GM21447 (cell line): ENCODE measurements around the gene DENND10.
A peak's percentile ranks its signal among the peaks of the same experiment; 100 is the strongest.

Experiments used
- ATAC-seq: cut with Tn5 transposase; IDR thresholded peaks from one replicate; pipeline ENCODE4 v1.9.1; 2021; ENCODE audit not compliant: unreplicated experiment

The DENND10 gene, protein sequence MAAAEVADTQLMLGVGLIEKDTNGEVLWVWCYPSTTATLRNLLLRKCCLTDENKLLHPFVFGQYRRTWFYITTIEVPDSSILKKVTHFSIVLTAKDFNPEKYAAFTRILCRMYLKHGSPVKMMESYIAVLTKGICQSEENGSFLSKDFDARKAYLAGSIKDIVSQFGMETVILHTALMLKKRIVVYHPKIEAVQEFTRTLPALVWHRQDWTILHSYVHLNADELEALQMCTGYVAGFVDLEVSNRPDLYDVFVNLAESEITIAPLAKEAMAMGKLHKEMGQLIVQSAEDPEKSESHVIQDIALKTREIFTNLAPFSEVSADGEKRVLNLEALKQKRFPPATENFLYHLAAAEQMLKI

DNA sequence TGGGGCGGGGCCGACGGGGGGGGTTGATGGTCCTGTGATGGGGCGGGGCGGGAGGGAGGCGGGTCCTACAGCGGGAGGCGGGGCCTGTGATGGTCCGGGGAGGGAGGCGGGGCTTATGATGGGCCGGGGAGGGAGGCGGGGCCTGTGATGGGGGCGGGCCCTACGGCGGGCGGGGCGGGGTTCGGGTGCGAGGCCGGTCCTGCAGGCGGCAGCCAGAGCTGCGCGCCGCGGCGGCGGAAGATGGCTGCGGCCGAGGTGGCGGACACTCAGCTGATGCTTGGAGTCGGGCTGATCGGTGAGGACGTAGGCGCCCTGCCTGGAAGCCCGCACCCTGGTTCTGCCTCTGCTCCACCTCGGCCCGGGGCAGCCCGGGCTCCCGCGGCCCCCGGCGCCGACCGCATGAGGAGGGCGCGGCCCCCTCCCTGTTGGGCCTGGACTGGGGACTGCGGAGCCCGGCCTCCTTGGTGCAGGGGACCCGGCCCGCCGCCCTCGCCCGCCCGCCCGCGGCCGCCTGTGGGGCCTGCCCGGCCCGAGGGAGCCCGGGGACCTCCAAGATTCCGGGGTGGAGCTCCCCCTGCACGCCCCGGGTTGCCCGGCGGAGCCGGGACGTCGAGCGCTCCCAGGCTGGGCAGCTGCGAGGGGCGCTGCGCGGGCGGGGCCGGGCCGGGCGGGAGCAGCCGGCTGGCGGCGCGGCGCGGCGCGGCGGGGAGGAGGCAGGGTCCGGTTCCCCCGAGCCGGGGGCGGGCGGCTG, at the start of gene DENND10:
Gene DENND10, plus strand, starts transcription at position 211 of the 751 bp plus-strand sequence. Its CDS starts 30 bp downstream, at position 241.
- ATAC-seq, result peak; percentile 83

DNA sequence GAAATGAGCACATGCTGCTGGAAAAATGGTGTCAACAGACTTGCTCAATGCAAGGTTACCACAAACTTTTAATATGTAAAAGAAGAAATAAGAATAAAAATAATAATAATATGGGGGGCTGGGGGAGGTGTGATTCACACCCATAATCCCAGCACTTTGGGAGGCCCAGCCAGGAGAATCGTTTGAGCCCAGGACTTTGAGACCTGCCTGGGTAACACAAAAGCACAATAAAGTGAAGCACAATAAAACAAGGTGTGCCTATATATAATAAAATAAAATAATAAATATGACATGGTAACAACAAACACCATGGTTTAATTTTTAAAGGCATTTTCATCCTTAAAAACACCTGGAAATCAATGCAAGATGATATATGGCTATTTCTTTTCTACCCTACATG, 48.4 kb upstream of the DENND10 start:
- ATAC-seq, result no peak

DNA sequence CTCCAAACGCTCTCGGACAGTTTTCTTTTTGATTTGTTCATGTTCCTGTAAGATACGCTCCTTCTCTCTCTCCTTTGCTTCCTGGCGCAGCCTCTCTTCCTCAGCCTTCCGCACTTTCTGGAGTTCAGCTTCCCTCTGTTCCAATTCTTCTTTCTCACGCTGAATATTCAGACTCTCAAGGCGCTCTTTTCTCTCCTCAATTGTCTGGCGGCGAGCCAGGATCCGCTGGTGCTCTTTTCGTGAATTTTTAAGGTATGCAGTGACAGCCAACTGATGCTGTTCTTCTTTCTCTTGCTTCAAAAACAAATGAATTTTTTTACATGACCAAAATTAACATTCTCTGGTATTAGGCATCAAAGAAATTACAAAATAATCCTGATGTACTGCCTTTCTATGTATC, 45.9 kb upstream of the DENND10 start:
- no peak for ATAC-seq

DNA sequence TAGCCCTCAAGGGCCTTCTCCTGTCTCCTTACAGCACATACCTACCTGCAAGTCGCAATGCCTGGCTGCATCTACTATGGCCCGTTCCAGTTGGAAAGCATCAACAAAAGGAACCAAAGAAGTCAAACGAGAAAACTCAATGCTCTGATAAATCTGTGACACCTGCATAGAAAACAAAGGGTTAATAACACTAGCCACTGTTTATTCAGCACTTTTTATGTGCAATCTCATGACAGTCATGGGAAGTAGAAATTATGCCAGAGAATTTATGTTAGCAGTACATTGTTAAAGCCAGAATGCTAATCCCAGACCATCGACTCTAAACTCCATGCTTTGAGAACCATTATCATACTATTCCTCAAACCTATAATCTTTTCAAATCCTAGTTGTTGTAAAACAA, 44.4 kb upstream of the DENND10 start:
- no peak for ATAC-seq

DNA sequence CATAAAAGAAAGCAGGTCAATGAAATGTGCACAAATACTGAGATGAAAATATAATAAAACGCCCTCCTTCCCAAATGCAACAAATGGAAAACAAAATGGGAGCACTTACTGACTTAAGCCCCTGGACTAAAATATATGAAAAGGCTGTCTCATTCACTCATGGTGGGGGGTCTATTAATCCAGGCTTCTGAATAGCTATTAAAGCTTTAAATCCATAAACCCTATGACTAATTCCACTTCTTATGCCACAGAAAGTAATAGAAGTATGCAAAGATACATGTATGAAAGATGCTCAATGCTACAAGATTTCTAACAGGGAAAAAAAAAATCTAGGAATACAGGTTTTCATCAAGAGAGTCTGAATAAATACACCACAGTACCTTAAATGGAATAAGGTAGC, 43.8 kb upstream of the DENND10 start:
- no peak for ATAC-seq

DNA sequence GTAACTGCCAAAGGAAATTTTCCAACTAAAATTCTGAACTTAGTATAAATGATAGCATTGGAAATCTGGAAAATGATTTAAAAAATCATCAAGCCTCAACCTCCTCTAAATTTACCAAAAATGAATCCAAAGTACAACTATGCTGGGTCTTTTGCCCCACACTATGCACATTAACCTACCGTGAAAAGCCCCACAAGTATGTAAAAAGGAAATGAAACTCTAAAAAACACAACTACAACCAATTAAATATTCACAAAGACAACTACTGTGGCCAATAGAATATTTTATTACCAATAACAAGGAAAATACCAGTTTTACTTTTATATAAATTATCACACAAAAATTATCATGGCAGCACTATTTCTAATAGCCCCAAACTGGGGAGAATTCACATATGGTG, 42.6 kb upstream of the DENND10 start:
- ATAC-seq, result no peak

DNA sequence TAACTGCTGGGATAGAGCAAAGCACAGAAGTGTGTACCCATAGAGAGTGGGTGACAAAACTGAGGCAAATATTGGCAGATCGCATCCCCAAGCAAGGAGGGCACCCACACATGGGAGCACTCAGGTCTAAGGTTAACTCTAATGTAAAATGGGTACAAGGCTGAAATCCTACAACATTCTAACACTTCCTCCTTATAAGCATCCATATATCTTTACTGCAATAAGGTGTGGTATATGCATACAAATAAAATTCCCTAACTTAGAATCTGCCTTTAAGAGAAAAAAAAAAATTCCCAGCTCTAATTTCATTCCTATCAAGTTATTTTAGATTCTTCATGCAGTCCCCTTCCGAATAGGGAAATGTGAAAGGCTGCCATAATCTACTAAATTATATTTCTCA, 42.0 kb upstream of the DENND10 start:
- no peak for ATAC-seq

DNA sequence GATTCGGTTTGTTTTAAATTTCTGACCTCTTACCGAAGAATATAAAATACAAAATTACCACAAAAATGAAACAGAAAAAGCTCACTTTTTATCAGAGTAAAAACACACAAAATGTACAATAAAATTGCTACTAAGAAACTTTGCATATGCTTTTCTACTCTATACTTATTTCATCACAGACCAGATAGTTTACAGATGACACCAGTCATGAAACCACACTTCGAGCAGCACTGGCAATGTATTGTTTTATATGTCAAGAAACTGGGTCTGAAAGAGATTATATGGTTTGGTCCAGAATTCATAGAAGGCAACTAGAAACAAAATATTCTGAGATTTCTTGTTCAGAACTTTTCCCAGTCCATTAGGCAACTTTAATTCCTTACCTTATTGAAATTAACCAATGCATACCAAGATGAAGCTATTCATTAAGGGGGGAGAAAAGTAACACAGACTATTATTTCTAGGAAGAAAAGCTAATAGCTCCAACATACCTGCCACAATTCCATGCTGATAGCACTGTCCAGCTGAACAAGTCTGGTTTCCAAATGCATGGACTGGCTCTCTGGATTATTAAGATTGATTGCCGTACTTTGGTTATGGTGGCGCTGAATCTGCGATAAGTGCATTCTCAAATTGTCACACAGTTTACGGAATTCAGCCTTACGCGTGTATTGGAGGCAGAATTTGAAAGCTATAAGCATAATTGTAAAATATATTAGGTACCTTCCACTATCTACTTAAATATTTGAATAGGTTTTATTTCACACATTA, 33.3 kb upstream of the DENND10 start:
- no peak for ATAC-seq

DNA sequence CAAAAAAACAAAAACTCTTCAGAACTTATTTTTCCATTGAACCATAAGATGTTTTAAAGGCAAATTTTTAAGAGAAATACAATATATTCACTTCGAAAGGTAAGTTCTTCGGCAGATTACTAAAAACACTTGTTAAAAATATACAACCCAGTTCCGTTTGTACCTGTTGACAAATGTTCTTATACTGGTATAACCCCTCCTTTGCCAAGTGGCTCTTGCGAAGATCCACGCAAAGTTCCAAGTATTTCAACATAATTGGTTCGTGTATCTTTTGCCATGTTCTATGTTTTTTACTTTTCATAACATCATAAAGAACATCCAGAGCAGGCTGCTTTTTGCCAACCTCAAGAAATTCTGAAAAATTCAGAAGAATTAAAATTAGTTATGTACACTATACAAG, 30.3 kb upstream of the DENND10 start:
- no peak for ATAC-seq

DNA sequence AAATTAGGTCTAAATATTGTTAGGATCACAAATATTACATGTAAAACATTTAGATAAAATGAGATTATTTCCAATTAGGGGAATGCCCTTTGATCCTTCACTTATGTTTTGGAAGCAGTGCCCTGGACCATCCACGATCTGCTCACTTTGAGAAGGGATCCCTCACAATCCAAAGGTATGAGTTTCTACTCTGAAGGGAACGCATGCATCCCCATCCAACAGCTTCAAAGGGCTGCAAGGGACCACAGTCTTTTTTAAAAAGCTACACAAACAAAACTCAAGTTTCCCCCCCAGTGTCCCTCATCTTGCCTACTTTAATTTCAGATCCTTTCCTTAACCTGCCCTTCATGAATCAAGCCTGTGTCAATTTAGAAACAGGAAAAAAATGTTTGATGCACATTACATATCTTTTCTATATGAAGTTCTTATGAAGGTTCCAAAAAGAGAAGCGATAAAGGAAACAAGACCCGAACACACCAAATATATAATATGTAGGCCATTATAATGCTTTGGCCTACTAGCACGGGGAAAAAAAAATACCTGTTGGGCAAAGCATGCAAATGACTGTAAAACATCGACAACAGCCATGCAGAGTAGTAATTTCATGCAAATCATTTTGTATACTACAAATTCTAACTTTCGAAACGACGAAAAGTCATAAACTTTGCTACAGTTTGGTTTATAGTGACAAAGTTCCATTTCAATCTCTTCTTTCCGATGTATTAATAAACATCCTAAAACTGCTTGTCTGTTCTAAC, 25.3 kb upstream of the DENND10 start:
- no peak for ATAC-seq

DNA sequence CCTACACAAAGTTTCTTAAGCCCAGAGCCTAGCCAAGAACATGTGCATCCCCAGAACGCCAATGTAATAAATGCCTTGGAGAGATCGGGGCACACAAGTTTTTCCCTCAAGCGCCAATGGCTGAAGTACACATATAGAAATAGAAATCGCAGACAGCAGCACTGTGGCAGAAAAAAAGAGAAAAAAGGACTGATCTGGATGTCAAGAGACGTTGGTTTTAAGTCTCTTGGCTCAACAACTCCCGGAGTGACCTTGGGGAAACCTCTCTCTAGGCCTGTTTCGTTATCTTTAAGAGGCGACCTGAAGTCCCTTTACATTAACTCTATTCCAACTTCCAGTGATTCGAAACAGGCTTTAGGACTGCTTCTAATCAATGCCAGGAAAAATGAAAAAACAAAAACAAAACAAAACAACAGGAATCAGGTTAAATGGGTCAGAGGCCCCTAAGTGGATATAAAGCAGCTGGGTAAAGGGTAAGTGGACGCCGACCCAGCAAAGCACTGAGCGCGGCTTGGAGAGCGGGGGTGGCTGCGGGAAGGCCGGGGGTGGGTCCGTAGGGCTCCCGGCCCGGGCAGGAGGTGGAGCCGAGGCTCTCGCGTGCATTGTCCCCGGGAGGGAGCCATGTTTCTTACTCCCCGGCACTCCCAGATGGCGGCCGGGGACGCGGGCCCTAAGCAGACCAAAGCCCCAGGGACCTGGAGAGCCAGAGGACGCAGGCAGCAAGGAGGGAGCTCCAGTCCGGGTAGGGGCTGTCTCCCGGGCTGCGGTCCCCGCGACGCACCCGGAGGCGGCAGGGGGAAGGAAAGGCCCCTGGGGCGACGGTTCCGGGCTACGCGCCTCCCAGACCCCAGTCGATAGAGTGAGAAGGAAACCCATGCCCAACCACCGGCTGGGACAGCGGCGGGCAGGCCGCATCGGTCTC, 24.1 kb upstream of the DENND10 start:
- peak; percentile 68 for ATAC-seq

DNA sequence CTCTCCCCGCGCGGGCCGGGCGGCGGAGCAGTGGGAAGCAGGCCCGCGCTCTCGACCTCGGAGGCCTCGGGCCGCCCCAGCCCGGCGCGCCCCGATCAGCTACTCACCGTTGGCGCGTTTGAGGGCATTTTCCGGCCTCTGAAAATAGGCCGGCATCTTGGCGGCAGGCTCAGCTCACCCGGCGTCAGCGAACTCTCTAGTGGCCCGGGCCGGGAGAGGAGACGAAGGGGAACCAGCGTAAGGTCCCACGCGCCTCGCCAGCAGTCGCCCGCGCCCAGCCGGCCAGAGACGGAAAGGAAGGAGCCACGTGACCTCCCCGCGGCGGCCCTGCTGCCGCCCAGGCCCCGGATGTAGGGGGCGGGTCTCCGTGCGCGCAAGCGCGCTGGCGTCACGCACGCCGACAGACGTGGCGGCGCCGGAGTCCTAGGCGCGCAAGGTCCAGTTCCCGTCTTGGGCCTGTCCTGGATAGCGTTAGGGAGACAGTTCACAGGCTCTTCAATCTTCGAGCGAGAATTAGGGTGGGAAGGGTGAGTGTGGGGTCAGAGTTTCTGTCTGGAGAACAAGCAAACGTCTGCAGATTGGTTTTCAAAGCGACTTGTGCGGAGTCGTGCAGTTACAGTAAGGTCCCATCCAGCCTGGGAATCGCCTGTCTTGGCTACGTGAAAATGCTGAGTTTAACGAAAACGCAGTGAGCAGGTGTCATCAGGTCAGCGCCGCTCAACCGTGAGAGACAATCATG, 23.2 kb upstream of the DENND10 start, which contains the start of gene EIF3A:
Gene EIF3A, minus strand, starts transcription at position 297 of the 739 bp plus-strand sequence. Its CDS starts 141 bp downstream, at position 156.
- peak; percentile 72 for ATAC-seq

DNA sequence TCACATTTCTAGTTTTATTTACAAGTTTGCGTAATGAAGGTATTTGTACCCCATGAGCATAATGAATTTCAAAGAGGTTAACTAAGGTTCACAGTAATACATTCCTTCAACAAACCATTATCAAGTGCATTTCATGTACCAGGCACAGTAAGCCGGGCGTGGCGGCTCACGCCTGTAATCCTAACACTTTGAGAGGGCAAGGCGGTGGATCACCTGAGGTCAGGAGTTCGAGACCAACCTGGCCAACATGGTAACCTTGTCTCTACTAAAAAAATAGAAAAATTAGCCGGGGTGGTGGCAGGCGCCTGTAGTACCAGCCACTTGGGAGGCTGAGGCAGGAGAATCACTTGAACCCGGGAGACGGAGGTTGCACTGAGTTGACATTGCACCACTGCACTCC, 19.0 kb upstream of the DENND10 start:
- ATAC-seq, result no peak

DNA sequence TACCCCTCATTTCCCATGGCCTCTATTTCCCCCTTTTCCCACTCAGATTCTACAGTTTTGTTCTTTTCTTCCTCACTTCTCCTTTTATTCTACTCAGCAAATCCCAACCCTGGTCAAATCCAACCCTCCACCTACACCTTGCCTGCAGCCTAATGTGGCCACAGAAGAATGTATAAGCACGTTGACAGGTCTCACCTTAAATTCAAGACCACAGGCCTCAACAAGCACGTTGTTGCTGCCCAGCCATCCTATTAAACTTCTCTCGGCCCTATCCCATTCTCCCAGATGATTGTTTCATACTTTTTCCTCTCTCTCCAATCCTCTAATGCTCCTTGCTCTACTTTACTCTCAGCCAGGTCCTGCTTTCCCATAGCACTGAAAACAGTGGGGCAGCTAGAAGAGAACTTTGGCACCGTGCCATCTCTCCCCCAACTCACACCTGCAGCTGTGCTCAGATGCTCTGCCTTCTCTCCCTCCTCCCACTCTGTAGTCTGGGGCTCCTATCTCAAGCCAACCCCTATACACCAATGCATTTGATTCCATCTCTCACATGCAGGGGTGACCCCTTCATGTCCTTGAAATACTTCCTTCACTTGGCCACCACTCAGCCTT, 16.5 kb upstream of the DENND10 start:
- no peak for ATAC-seq

DNA sequence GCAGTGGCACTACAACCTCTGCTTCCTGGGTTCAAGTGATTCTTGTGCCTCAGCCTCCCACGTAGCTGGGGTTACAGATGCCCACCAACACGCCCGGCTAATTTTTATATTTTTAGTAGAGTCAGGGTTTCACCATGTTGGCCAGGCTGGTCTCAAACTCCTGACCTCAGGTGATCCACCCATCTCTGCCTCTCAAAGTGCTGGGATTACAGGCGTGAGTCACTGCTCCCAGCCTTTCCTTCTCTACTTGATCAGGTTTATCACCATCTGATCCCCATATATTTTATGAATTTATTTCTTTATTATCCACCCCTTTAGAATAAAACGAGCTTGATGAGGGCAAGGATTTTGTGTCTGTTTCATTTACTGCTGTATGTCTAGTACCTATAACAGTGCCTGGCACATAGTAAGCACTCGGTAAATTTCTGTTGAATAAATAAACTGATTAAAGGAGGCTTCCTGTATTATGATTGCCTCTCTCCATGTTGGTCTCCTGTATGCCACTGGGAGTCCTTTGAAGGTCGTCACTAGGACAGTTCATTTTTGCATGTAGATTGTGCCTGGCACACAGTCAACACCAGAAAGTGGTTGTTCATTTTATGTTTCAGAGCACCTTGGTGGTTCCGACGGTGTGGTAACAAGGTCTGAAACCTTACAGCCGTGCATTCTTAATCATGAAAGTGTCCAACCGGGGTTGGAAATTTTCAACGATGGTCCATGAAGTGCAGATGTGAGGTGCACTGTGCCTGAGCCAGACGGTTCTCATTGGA, 13.7 kb upstream of the DENND10 start:
- no peak for ATAC-seq

DNA sequence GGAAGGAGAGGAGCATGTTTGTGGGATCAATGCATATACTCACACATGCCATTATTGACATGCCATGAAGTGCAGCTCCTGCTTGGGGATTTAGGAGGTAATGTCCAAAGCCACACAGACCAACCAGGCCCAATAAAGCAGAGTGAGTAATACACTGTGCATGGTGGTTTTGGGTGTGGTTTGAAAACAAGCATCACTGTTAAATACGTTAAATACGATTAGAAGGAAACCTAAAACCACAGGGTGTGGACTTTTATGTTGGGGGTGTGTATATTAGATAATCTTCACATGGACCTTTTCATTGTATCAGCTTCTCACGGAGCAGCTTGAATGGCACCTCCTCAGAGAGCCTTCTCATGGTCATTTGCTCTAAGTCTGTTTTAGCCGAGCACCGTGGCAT, 12.9 kb upstream of the DENND10 start:
- no peak for ATAC-seq

DNA sequence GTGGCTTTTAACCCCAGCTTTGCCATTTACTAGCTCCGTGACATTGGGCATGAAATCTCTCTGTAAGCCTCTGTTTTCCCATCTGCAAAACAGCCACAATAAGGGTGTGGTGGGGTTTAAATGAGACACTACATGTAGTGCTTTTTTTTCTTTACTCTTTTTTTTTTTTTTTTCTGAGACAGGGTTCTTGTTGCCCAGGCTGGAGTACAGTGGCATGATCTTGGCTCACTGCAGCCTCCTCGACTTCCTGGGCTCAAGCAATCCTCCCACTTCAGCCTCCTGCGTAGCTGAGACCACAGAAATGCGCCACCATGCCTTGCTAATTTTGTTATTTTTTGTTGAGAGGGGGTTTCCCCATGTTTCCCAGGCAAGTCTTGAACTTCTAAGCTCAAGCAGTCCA, 8.3 kb upstream of the DENND10 start:
- no peak for ATAC-seq
